HG03571 (cell line): ENCODE measurements around the gene TJAP1.
"Not testable (repeated sequence)": the region's sequence is repeated elsewhere in the genome, so short reads cannot be mapped to it uniquely, and the experiment has no call there.

ENCODE experiments used
- ATAC-seq: cut with Tn5 transposase; IDR thresholded peaks from one replicate; pipeline ENCODE4 v1.9.1; 2021; ENCODE audit not compliant: unreplicated experiment

TJAP1 gene

GRCh38 chr6:43524483-43524961, 47.2 kb downstream of the TJAP1 start:
- no peak for ATAC-seq

- ATAC-seq = no peak
Observed at GRCh38 chr6:43532201-43532600, 54.8 kb downstream of the TJAP1 start.

GRCh38 chr6:43538986-43539385, 61.6 kb downstream of the TJAP1 start:
- ATAC-seq = not testable (repeated sequence)

GRCh38 chr6:43539409-43539808, 62.0 kb downstream of the TJAP1 start:
- ATAC-seq = not testable (repeated sequence)

- ATAC-seq = no peak
Observed at GRCh38 chr6:43540507-43540906, 63.1 kb downstream of the TJAP1 start.

- ATAC-seq = no peak
Observed at GRCh38 chr6:43541774-43542471, 64.6 kb downstream of the TJAP1 start.

GRCh38 chr6:43544461-43544860, 67.1 kb downstream of the TJAP1 start:
- no peak for ATAC-seq

- no peak for ATAC-seq
Observed at GRCh38 chr6:43547222-43547621, 69.9 kb downstream of the TJAP1 start.
